SK-N-SH treated with all-trans-retinoic acid at 6 μM for 48 hours (cell line): ENCODE results near the gene MEIS2.

Experiments used
- ARNTL ChIP-seq: fragments of 450-650 bp; formaldehyde crosslinking; IDR thresholded peaks from 2 replicates; pipeline ENCODE4 v1.5.0; 2020; ENCODE audit warnings: low read depth, mild to moderate bottlenecking, moderate library complexity, borderline replicate concordance
- GLIS3 ChIP-seq: fragments of 250-450 bp; sonication (Bioruptor Pico); IDR thresholded peaks from 2 replicates; pipeline ENCODE4 v1.5.0; 2020; ENCODE audit warnings: mild to moderate bottlenecking, moderate library complexity
- PATZ1 ChIP-seq: fragments of 250-450 bp; sonication (Bioruptor Pico); IDR thresholded peaks from 2 replicates; pipeline ENCODE4 v1.8.0; 2020; ENCODE audit warnings: mild to moderate bottlenecking, moderate library complexity, borderline replicate concordance
- POU6F1 ChIP-seq: fragments of 250-450 bp; sonication (Bioruptor Pico); IDR thresholded peaks from 2 replicates; pipeline ENCODE4 v1.8.0; 2021; ENCODE audit warnings: low read depth, mild to moderate bottlenecking, moderate library complexity, borderline replicate concordance
- TCF4 ChIP-seq: fragments of 250-450 bp; sonication (Bioruptor Pico); IDR thresholded peaks from 2 replicates; pipeline ENCODE4 v1.8.0; 2021; ENCODE audit warnings: mild to moderate bottlenecking, moderate library complexity, borderline replicate concordance
- TOX ChIP-seq: fragments of 250-450 bp; sonication (Bioruptor Pico); IDR thresholded peaks from 2 replicates; pipeline ENCODE4 v1.8.0; 2021; ENCODE audit warnings: mild to moderate bottlenecking, moderate library complexity, borderline replicate concordance
- ZC3H10 ChIP-seq: fragments of 250-450 bp; sonication (Bioruptor Pico); IDR thresholded peaks from 2 replicates; pipeline ENCODE4 v1.5.1; 2021; ENCODE audit warnings: mild to moderate bottlenecking, moderate library complexity
- ZFP3 ChIP-seq: fragments of 250-450 bp; sonication (Bioruptor Pico); IDR thresholded peaks from 2 replicates; pipeline ENCODE4 v1.5.0; 2020; ENCODE audit warnings: mild to moderate bottlenecking, moderate library complexity
- ZFP30 ChIP-seq: fragments of 450-650 bp; formaldehyde crosslinking; IDR thresholded peaks from 2 replicates; pipeline ENCODE4 v1.5.0; 2022; ENCODE audit warnings: mild to moderate bottlenecking, moderate library complexity
- ZNF565 ChIP-seq: fragments of 450-650 bp; formaldehyde crosslinking; conservative IDR thresholded peaks from 2 replicates; pipeline ENCODE4 v1.5.0; 2020; ENCODE audit warnings: low read depth, mild to moderate bottlenecking, moderate library complexity
- TF ChIP-seq, protein P1 (sequence below): fragments of 250-450 bp; sonication (Bioruptor Pico); IDR thresholded peaks from 2 replicates; pipeline ENCODE4 v1.5.1; 2021; ENCODE audit warnings: mild to moderate bottlenecking, moderate library complexity
- TF ChIP-seq, protein P2 (sequence below): fragments of 250-450 bp; sonication (Bioruptor Pico); IDR thresholded peaks from 2 replicates; pipeline ENCODE4 v1.5.1; 2020; ENCODE audit warnings: low read depth, mild to moderate bottlenecking, moderate library complexity

DNA sequence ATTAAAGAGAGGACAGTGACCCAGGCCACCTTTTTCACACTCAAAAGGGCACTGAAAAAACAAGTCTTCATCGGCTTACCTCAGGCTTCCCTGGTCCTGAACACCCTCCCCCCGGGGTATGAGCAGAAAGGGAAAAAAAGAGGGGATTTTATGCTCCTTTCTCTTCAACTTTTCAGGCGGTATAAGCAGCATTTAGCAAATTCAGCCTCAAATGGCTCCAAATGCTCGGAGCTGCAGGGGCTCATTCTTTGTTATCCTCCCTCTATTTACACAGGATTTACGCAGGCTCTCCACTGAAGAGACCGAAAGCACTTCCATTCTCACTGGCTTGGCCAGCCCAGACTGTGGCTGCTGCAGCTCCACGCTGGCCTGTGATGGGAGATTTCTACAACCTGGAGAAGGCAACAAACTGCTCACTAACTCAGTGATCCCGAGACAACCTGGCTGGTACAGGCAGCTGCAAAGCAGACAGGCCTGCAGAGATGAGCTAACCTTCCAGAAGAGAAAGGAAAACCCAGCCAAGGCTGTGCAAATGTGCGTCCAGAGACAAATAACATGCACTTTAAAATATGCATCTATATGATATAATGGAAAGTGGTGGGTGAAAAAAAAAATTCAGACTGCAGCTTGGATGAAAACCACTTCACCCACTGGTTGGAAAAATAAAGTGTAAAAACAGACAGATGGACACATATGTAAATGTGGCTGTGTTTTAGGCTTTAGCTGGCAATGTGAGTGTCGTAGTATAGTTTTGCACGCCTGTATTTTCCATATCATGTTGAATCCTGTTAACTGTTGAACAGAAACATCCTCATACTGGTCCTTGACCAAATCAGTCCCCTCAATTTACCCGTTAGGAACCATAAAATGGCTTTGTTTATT lies 54.2 kb downstream of the MEIS2 start:
- TF ChIP-seq, protein P1, sequence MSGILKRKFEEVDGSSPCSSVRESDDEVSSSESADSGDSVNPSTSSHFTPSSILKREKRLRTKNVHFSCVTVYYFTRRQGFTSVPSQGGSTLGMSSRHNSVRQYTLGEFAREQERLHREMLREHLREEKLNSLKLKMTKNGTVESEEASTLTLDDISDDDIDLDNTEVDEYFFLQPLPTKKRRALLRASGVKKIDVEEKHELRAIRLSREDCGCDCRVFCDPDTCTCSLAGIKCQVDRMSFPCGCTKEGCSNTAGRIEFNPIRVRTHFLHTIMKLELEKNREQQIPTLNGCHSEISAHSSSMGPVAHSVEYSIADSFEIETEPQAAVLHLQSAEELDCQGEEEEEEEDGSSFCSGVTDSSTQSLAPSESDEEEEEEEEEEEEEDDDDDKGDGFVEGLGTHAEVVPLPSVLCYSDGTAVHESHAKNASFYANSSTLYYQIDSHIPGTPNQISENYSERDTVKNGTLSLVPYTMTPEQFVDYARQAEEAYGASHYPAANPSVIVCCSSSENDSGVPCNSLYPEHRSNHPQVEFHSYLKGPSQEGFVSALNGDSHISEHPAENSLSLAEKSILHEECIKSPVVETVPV, result no peak
- no peak for TF ChIP-seq ZFP30
- no peak for TF ChIP-seq POU6F1 (CRISPR knock-in tag)
- TF ChIP-seq PATZ1 (CRISPR knock-in tag), result no peak
- no peak for TF ChIP-seq ZC3H10
- no peak for TF ChIP-seq ARNTL
- no peak for TF ChIP-seq GLIS3 (CRISPR knock-in tag)
- TF ChIP-seq TCF4, result no peak
- TF ChIP-seq, protein P2, sequence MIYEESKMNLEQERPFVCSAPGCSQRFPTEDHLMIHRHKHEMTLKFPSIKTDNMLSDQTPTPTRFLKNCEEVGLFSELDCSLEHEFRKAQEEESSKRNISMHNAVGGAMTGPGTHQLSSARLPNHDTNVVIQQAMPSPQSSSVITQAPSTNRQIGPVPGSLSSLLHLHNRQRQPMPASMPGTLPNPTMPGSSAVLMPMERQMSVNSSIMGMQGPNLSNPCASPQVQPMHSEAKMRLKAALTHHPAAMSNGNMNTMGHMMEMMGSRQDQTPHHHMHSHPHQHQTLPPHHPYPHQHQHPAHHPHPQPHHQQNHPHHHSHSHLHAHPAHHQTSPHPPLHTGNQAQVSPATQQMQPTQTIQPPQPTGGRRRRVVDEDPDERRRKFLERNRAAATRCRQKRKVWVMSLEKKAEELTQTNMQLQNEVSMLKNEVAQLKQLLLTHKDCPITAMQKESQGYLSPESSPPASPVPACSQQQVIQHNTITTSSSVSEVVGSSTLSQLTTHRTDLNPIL (CRISPR knock-in tag), result no peak
- TF ChIP-seq ZNF565 (CRISPR knock-in tag), result no peak
- TF ChIP-seq ZFP3 (CRISPR knock-in tag), result no peak
- TF ChIP-seq TOX, result no peak
